MCF 10A (cell line): ENCODE data around the gene KCNAB1. TPM values are rescaled to one million over a fixed set of nuclear protein-coding genes. Genes with fewer than 3 reads are reported as not detected.

Experiments used
- BruUV-seq: library from RNA; stranded (reverse); fragments of 400-500 nt; replicated peaks from 2 replicates; lab custom pipeline; 2021; lab: Mats Ljungman, UMichigan
- CTCF ChIA-PET: fragments of 300-600 bp; sonication (Branson Sonifier 250); formaldehyde crosslinking; extraction: SDS; loops from one replicate; lab custom pipeline; 2021; ENCODE audit warnings: antibody characterized with exemption, inconsistent platforms; lab: Yijun Ruan, JAX
- POLR2A ChIA-PET: fragments of 300-600, 350-650 bp; sonication (Branson Sonifier 250); formaldehyde crosslinking; extraction: SDS; loops from one replicate; lab custom pipeline; 2020; ENCODE audit warnings: antibody characterized with exemption, inconsistent platforms; lab: Yijun Ruan, JAX
- DNase-seq: peaks from one replicate; pipeline ENCODE4 v3.0.0-alpha.2; 2018; ENCODE audit not compliant: unreplicated experiment
- H3K27ac Mint-ChIP-seq: one replicate; pipeline ENCODE4 v1.8.0; 2022; ENCODE audit warnings: mild to moderate bottlenecking, low read depth, mixed read lengths; ENCODE audit not compliant: unreplicated experiment
- H3K27me3 Mint-ChIP-seq: one replicate; pipeline ENCODE4 v1.8.0; 2022; ENCODE audit warnings: mixed read lengths; ENCODE audit not compliant: insufficient read depth, unreplicated experiment
- H3K36me3 Mint-ChIP-seq: one replicate; pipeline ENCODE4 v1.8.0; 2022; ENCODE audit warnings: mild to moderate bottlenecking, moderate library complexity, mixed read lengths; ENCODE audit not compliant: insufficient read depth, unreplicated experiment
- H3K4me1 Mint-ChIP-seq: one replicate; pipeline ENCODE4 v1.8.0; 2022; ENCODE audit warnings: mixed read lengths; ENCODE audit not compliant: insufficient read depth, unreplicated experiment
- H3K4me3 Mint-ChIP-seq: one replicate; pipeline ENCODE4 v1.8.0; 2022; ENCODE audit warnings: mild to moderate bottlenecking, moderate library complexity, mixed read lengths; ENCODE audit not compliant: unreplicated experiment
- H3K9me3 Mint-ChIP-seq: one replicate; pipeline ENCODE4 v1.8.0; 2022; ENCODE audit warnings: mixed read lengths; ENCODE audit not compliant: unreplicated experiment
- intact Hi-C: fragments of 100-400 bp; cut with micrococcal nuclease; formaldehyde crosslinking; loops from 2 replicates; pipeline ENCODE4 v1.14.1; 2022
- total RNA-seq: library from RNA; stranded (reverse); gene quantifications from 2 replicates; pipeline ENCODE4 v1.2.3, GENCODE V29; 2022
- TF ChIP-seq, protein P1 (sequence below): fragments of 200-600 bp; IDR thresholded peaks from one replicate; pipeline ENCODE4 v1.8.0; 2022; ENCODE audit warnings: antibody characterized with exemption, mild to moderate bottlenecking; ENCODE audit not compliant: unreplicated experiment

The KCNAB1 gene
- total RNA-seq, 1 experiment from 2014 or later: 0.44 TPM

GRCh38 chr3:156321945-156322344, 201.6 kb downstream of the KCNAB1 start:
- Mint-ChIP-seq H3K9me3 (no peaks in the 10 kb centered on the region), H3K27ac (no peak overlapping the region), H3K4me3 (no peak overlapping the region), H3K4me1 (peaks cover 16% of the 10 kb centered on the region), H3K36me3 (no peaks in the 10 kb centered on the region), H3K27me3 (no peaks in the 10 kb centered on the region)
- no TSS peak for BruUV-seq
- intact Hi-C loops: no loop called here
- TF ChIP-seq, protein P1, sequence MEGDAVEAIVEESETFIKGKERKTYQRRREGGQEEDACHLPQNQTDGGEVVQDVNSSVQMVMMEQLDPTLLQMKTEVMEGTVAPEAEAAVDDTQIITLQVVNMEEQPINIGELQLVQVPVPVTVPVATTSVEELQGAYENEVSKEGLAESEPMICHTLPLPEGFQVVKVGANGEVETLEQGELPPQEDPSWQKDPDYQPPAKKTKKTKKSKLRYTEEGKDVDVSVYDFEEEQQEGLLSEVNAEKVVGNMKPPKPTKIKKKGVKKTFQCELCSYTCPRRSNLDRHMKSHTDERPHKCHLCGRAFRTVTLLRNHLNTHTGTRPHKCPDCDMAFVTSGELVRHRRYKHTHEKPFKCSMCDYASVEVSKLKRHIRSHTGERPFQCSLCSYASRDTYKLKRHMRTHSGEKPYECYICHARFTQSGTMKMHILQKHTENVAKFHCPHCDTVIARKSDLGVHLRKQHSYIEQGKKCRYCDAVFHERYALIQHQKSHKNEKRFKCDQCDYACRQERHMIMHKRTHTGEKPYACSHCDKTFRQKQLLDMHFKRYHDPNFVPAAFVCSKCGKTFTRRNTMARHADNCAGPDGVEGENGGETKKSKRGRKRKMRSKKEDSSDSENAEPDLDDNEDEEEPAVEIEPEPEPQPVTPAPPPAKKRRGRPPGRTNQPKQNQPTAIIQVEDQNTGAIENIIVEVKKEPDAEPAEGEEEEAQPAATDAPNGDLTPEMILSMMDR: no peak
- POLR2A ChIA-PET: no interaction called here
- DNase-seq: no peak
- CTCF ChIA-PET: interaction anchor here (0.5 kb wide), 1 partner anchor 52 kb away, joined by 3 read pairs; no protein-coding TSS in a partner anchor

GRCh38 chr3:156323466-156323865, 203.1 kb downstream of the KCNAB1 start:
- peak overlapping the region; percentile 55 for H3K27ac Mint-ChIP-seq
- no TSS peak for BruUV-seq
- no peak overlapping the region for H3K4me3 Mint-ChIP-seq
- H3K36me3 Mint-ChIP-seq: no peaks in the 10 kb centered on the region
- H3K4me1 Mint-ChIP-seq: peaks cover 8% of the 10 kb centered on the region
- H3K27me3 Mint-ChIP-seq: no peaks in the 10 kb centered on the region
- intact Hi-C loops: no loop called here
- CTCF ChIA-PET: interaction anchor here (0.5 to 1.5 kb wide), 3 partner anchors 15 to 175 kb away, joined by 3 to 4 read pairs (median 4); no protein-coding TSS in a partner anchor
- TF ChIP-seq, protein P1: no peak
- POLR2A ChIA-PET: interaction anchor here (0.7 kb wide), 1 partner anchor 195 kb away, joined by 4 read pairs; no protein-coding TSS in a partner anchor
- DNase-seq: peak; percentile 77
- no peaks in the 10 kb centered on the region for H3K9me3 Mint-ChIP-seq

- no TSS peak for BruUV-seq
- Mint-ChIP-seq H3K4me1 (no peaks in the 10 kb centered on the region), H3K4me3 (no peak overlapping the region), H3K9me3 (no peaks in the 10 kb centered on the region), H3K36me3 (no peaks in the 10 kb centered on the region), H3K27ac (no peak overlapping the region), H3K27me3 (no peaks in the 10 kb centered on the region)
- ChIA-PET POLR2A (interaction anchor here (1.6 kb wide), 1 partner anchor 13 kb away, joined by 5 read pairs; no protein-coding TSS in a partner anchor), CTCF (interaction anchor here (0.5 to 0.7 kb wide), 4 partner anchors 16 to 633 kb away, joined by 3 to 4 read pairs (median 3); no protein-coding TSS in a partner anchor)
- TF ChIP-seq, protein P1: no peak
- DNase-seq: no peak
- intact Hi-C loops: no loop called here
Measured at GRCh38 chr3:156330415-156330814, 210.0 kb downstream of the KCNAB1 start.

GRCh38 chr3:156332304-156332703, 211.9 kb downstream of the KCNAB1 start:
- Mint-ChIP-seq H3K4me1 (no peaks in the 10 kb centered on the region), H3K9me3 (no peaks in the 10 kb centered on the region), H3K27ac (no peak overlapping the region), H3K36me3 (no peaks in the 10 kb centered on the region), H3K27me3 (peaks cover 7% of the 10 kb centered on the region), H3K4me3 (no peak overlapping the region)
- no peak for DNase-seq
- TF ChIP-seq, protein P1: no peak
- CTCF ChIA-PET: no interaction called here
- intact Hi-C loops: no loop called here
- BruUV-seq: no TSS peak
- POLR2A ChIA-PET: no interaction called here
